KMS-11 (cell line): Measurements from ENCODE around the gene AMOTL1.

Experiments used
- H2AFZ ChIP-seq: fragments of 200-600 bp; sonication (generic); 2 replicates; pipeline ENCODE4 v1.6.1; 2016; ENCODE audit warnings: antibody characterized with exemption, mixed run types, low read depth
- H3K27ac ChIP-seq: fragments of 200-600 bp; sonication (generic); 2 replicates; pipeline ENCODE4 v1.6.1; 2016; ENCODE audit warnings: mild to moderate bottlenecking, mixed run types
- H3K27me3 ChIP-seq: fragments of 200-600 bp; sonication (generic); 2 replicates; pipeline ENCODE4 v1.6.1; 2017; ENCODE audit warnings: mild to moderate bottlenecking, low read depth, mixed run types, moderate library complexity; ENCODE audit not compliant: insufficient read depth
- H3K36me3 ChIP-seq: fragments of 200-600 bp; sonication (generic); 2 replicates; pipeline ENCODE4 v1.6.1; 2017; ENCODE audit warnings: mild to moderate bottlenecking, mixed run types; ENCODE audit not compliant: insufficient read depth
- H3K4me1 ChIP-seq: fragments of 200-600 bp; sonication (generic); 2 replicates; pipeline ENCODE4 v1.6.1; 2016; ENCODE audit warnings: mild to moderate bottlenecking, low read depth, mixed run types; ENCODE audit not compliant: poor library complexity, severe bottlenecking
- H3K4me2 ChIP-seq: fragments of 200-600 bp; sonication (generic); 2 replicates; pipeline ENCODE4 v1.7.0; 2016; ENCODE audit warnings: mild to moderate bottlenecking, mixed run types
- H3K4me3 ChIP-seq: fragments of 200-600 bp; sonication (generic); IDR thresholded peaks from 2 replicates; pipeline ENCODE4 v1.6.1; 2017; ENCODE audit warnings: low read depth, low read length, mixed read lengths; ENCODE audit not compliant: insufficient read depth
- H3K79me2 ChIP-seq: fragments of 200-600 bp; sonication (generic); 2 replicates; pipeline ENCODE4 v1.6.1; 2016; ENCODE audit warnings: low read depth, mixed run types; ENCODE audit not compliant: insufficient read depth
- H3K9ac ChIP-seq: fragments of 200-600 bp; sonication (generic); 2 replicates; pipeline ENCODE4 v1.6.1; 2016; ENCODE audit warnings: mild to moderate bottlenecking, mixed run types
- H4K20me1 ChIP-seq: fragments of 200-600 bp; sonication (generic); 2 replicates; pipeline ENCODE4 v1.6.1; 2016; ENCODE audit warnings: mild to moderate bottlenecking, mixed run types; ENCODE audit not compliant: insufficient read depth
- TF ChIP-seq, protein P1 (sequence below): fragments of 200-600 bp; sonication (generic); conservative IDR thresholded peaks from 2 replicates; pipeline ENCODE4 v1.6.1; 2017; ENCODE audit warnings: low read depth, mild to moderate bottlenecking, antibody characterized with exemption, low read length, moderate library complexity, mixed read lengths

The AMOTL1 gene

DNA sequence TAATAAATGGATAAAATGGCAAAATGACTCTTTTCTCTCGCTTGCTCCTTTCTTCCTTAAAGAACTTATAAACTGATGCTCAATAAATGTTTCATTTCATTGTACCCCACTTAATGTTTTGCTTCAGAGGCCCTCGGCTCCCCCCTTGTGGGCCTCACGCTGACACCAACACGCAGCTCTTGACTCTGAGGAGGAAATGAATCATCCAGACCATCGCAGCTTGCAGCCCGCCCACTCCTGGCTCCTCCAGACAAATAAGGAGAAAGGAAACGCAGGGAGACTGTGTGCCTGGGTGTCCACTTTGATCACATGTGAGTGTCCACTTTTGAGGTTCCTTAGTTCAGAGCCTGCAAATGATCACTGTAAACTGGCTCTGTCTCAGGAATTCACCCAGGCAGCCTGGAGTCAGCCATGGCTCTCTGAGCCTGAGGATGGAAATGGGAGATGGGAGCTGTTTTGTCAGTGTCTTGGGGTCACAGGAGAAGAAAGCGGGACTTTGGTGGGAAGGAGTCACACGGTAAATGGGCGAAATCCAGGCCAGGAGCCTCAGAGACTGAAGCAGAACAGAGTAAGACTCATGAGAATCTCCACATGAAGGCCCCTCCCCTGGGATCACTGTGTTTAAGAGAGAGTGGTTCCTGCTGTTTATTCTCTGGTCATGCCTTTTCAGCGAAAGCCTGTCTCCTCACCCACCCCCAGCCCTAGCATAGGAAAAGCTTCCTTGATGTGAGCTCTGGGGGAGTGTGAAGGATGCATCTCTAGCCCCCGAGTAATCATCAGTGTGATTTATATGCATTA, 108.7 kb downstream of the AMOTL1 start:
- H2AFZ ChIP-seq: no peak overlapping the region
- no peak overlapping the region for H3K27ac ChIP-seq
- no peaks in the 10 kb centered on the region for H3K79me2 ChIP-seq
- H4K20me1 ChIP-seq: no peaks in the 10 kb centered on the region
- no peaks in the 10 kb centered on the region for H3K4me1 ChIP-seq
- TF ChIP-seq, protein P1, sequence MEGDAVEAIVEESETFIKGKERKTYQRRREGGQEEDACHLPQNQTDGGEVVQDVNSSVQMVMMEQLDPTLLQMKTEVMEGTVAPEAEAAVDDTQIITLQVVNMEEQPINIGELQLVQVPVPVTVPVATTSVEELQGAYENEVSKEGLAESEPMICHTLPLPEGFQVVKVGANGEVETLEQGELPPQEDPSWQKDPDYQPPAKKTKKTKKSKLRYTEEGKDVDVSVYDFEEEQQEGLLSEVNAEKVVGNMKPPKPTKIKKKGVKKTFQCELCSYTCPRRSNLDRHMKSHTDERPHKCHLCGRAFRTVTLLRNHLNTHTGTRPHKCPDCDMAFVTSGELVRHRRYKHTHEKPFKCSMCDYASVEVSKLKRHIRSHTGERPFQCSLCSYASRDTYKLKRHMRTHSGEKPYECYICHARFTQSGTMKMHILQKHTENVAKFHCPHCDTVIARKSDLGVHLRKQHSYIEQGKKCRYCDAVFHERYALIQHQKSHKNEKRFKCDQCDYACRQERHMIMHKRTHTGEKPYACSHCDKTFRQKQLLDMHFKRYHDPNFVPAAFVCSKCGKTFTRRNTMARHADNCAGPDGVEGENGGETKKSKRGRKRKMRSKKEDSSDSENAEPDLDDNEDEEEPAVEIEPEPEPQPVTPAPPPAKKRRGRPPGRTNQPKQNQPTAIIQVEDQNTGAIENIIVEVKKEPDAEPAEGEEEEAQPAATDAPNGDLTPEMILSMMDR: no peak
- H3K36me3 ChIP-seq: no peaks in the 10 kb centered on the region
- H3K27me3 ChIP-seq: no peaks in the 10 kb centered on the region
- H3K4me3 ChIP-seq: no peak overlapping the region
- no peak overlapping the region for H3K4me2 ChIP-seq
- no peak overlapping the region for H3K9ac ChIP-seq

DNA sequence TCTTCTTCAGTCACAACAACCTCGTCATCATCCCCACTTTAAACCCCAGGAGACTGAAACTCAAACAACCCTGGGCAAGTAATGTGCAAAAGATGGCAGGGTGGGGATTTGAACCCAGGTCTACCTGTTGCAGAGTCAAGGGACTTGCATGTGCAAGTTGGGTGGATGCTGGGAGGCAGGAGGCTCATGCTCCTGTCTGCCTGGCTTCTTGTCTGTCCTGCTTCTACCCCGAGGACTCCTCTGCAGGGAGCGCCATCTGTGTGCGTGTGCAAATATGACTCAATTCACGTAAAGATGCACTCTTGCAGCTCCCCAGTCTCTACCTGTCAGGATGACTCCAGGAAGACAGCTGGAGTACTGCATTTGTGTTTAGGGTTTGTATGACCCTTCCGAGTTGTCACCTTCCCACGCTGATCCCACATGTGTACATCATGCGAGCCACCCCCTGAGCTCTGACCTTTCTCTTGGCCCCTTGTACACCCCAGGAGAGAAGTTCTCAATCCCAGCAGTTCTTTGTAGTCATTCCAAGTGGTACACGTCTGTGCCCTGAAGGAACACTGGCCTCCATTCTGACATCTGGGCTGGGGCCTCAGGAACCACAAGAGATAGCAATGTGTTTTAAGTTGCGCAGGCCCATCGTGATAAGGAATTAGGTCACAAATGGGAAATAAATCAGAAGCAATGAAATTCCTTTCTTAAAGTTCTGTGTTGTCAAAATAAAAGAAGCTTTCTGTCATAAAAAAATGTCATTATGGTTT, 109.5 kb downstream of the AMOTL1 start:
- no peaks in the 10 kb centered on the region for H3K79me2 ChIP-seq

DNA sequence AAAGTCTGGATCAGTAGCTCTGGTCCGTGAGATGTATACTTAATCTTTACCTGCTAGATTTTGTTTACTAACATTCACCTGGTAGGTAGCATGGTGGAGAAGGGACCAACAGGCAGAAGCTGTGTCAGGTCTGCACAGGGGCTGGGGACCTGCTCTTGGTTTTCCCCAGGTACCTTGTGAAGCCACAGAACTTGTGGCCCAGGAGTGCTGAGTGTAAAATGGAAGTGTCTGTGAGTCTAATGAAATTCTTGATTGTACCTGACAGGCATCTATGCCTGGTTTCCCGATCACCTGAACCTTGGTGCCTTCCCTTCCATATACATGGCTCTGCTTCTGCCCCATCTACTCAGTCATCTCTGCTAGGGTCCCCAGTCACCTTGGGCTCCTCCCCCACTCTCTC, 110.8 kb downstream of the AMOTL1 start:
- Histone ChIP-seq H3K9ac (no peak overlapping the region), H3K79me2 (no peaks in the 10 kb centered on the region), H3K27me3 (no peaks in the 10 kb centered on the region), H3K4me2 (no peak overlapping the region), H2AFZ (no peak overlapping the region), H3K4me3 (no peak overlapping the region), H3K4me1 (no peaks in the 10 kb centered on the region), H3K27ac (no peak overlapping the region), H3K36me3 (no peaks in the 10 kb centered on the region), H4K20me1 (no peaks in the 10 kb centered on the region)
- TF ChIP-seq, protein P1: no peak

More for the DNA sequence above, 109.5 kb downstream of the AMOTL1 start:
- H3K9ac ChIP-seq: no peak overlapping the region
- no peaks in the 10 kb centered on the region for H3K4me1 ChIP-seq
- no peaks in the 10 kb centered on the region for H4K20me1 ChIP-seq
- no peaks in the 10 kb centered on the region for H3K36me3 ChIP-seq
- H3K27me3 ChIP-seq: no peaks in the 10 kb centered on the region
- no peak overlapping the region for H2AFZ ChIP-seq
- no peak overlapping the region for H3K4me3 ChIP-seq
- TF ChIP-seq, protein P1: no peak
- H3K27ac ChIP-seq: no peak overlapping the region
- no peak overlapping the region for H3K4me2 ChIP-seq

DNA sequence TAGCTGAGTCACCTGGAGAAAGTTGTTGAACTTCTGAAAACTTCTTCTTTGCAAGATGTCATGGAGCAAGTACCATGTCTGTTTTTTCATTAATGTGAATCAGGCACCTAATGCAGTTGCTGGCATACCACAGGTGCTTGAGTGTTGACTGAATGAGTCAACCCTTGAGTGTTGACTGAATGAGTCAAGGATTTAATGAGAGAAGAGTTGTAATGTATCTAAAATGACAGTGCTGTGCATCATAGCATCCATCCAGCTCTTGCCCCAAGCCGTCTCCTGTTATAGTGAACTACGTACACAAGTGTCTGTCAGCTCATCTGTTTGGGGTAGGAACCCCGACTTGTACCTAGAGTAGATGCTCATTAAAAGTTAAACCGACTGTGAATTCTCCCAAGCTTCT, 112.1 kb downstream of the AMOTL1 start:
- no peak overlapping the region for H2AFZ ChIP-seq
- no peaks in the 10 kb centered on the region for H3K36me3 ChIP-seq
- H4K20me1 ChIP-seq: no peaks in the 10 kb centered on the region
- H3K27me3 ChIP-seq: no peaks in the 10 kb centered on the region
- H3K79me2 ChIP-seq: no peaks in the 10 kb centered on the region
- no peak overlapping the region for H3K4me2 ChIP-seq
- TF ChIP-seq, protein P1: no peak
- no peak overlapping the region for H3K9ac ChIP-seq
- no peaks in the 10 kb centered on the region for H3K4me1 ChIP-seq
- H3K4me3 ChIP-seq: no peak overlapping the region
- no peak overlapping the region for H3K27ac ChIP-seq
